ENCODE data around the gene ANKRD13B. TPM values are rescaled to one million over a fixed set of nuclear protein-coding genes. Genes with fewer than 3 reads are reported as not detected.

ANKRD13B gene
- total and polyA plus RNA-seq, 2 of the 13 experiments (the other 11 are each of a cell fraction or from before 2014, with no cell fraction given) = 1.7 to 1.8 TPM

- TF ChIP-seq ZHX2 (IDR thresholded peaks at IDR 0.05; ENCODE audit: low read depth) (no peak), ZHX2 (CRISPR knock-in tag; IDR thresholded peaks at IDR 0.05; ENCODE audit: borderline replicate concordance) (no peak), SMAD3 (CRISPR knock-in tag; IDR thresholded peaks at IDR 0.05) (no peak), PAXIP1 (CRISPR knock-in tag; conservative IDR thresholded peaks at IDR 0.05) (0 out of 2 replicates have a peak, but pooled peaks have one; percentile 21), ZNF335 (CRISPR knock-in tag; IDR thresholded peaks at IDR 0.05) (no peak), ONECUT2 (CRISPR knock-in tag; IDR thresholded peaks at IDR 0.05) (no peak)
Observed at GRCh38 chr17:29565643-29566472, 27.1 kb upstream of the ANKRD13B start (continued).

Data from HepG2 (cell line).